Transverse colon (tissue), 4 donors: Measurements from ENCODE around the gene PDE4D. TPM values are rescaled to one million over a fixed set of nuclear protein-coding genes. Genes with fewer than 3 reads are reported as not detected.

Source experiments
- DNase-seq: peaks from one replicate; pipeline ENCODE4 v3.0.0-alpha.2; 2019
- H3K27ac ChIP-seq, 4 donors: fragments of 200-600 bp; sonication (generic); 2 replicates each; pipeline ENCODE4 v1.5.1; 2016 to 2018; ENCODE audit warnings: inconsistent platforms in 4 of 4
- H3K27me3 ChIP-seq: fragments of 200-600 bp; sonication (generic); 2 replicates; pipeline ENCODE4 v1.5.1; 2017; ENCODE audit warnings: inconsistent platforms
- H3K36me3 ChIP-seq, 4 donors: fragments of 200-600 bp; sonication (generic); 2 replicates each; pipeline ENCODE4 v1.5.1; 2017 to 2019; ENCODE audit warnings: inconsistent platforms in 4 of 4
- H3K4me1 ChIP-seq, 4 donors: fragments of 200-600 bp; sonication (generic); 2 replicates each; pipeline ENCODE4 v1.5.1; 2017 to 2020; ENCODE audit warnings: inconsistent platforms in 4 of 4
- H3K4me3 ChIP-seq, 4 donors: fragments of 200-600 bp; sonication (generic); 1 replicate in 1 of 4; 2 replicates in 3 of 4; pipeline versions ENCODE4 v1.5.1 to v1.6.1; 2017 to 2019; ENCODE audit warnings: inconsistent platforms in 4 of 4
- H3K9me3 ChIP-seq, 2 donors: fragments of 200-600 bp; sonication (generic); 2 replicates each; pipeline ENCODE4 v1.5.1; 2017 to 2019; ENCODE audit warnings: inconsistent platforms in 2 of 2
- EP300 ChIP-seq: sonication (generic); formaldehyde crosslinking; IDR thresholded peaks from one replicate; pipeline ENCODE4 v1.6.1; 2017; ENCODE audit warnings: antibody characterized with exemption, low read depth
- POLR2A ChIP-seq: fragments of 450-650 bp; IDR thresholded peaks from one replicate; pipeline ENCODE4 v1.6.1; 2016; ENCODE audit warnings: antibody characterized with exemption, mild to moderate bottlenecking, moderate library complexity
- POLR2AphosphoS5 ChIP-seq, 3 donors: sonication (generic); formaldehyde crosslinking; IDR thresholded peaks; one replicate each; pipeline ENCODE4 v1.6.1; 2016; ENCODE audit warnings: antibody characterized with exemption in 3 of 3
- WGBS, 2 donors: methylation state at CpG; one replicate each; pipeline ENCODE4 v1.1.5; 2018; ENCODE audit warnings: low coverage in 1 of 2; 5-methylcytosine and 5-hydroxymethylcytosine counted together
- in situ Hi-C, 4 donors: fragments of 200-750 bp; cut with MboI; loops; one replicate each; pipeline versions ENCODE4 v1.15.0 to v1.15.1; 2017; ENCODE audit warnings: low sequenced_read_pairs in 3 of 4, low pct_ligation_motif_present in 1 of 4, low pct_unique_long_range_greater_than_20kb in 1 of 4
- intact Hi-C: fragments of 100-400 bp; cut with DNase I; formaldehyde crosslinking; loops from one replicate; pipeline ENCODE4 v1.15.1; 2023; ENCODE audit warnings: low total_unique reads
- total RNA-seq, 4 donors: library from RNA; depleted of rRNA; stranded (reverse); fragments of >200 nt; gene quantifications; one replicate each; pipeline ENCODE4 v1.1.0, GENCODE V29; 2016
- TF ChIP-seq, protein P1 (sequence below), 5 experiments: fragments of 200-600 bp in 3 of 5; fragments of 450-650 bp in 2 of 5; sonication (generic) in 3 of 5; IDR thresholded peaks; 1 replicate in 2 of 5; 2 replicates in 3 of 5; pipeline ENCODE4 v1.5.1; 2016 to 2017; ENCODE audit warnings: antibody characterized with exemption in 5 of 5, inconsistent platforms in 3 of 5, mild to moderate bottlenecking in 2 of 5, moderate library complexity in 1 of 5

PDE4D gene
- total RNA-seq, 4 donors from 2014 or later, result 47.0 to 302 (median 73.6) TPM

DNA sequence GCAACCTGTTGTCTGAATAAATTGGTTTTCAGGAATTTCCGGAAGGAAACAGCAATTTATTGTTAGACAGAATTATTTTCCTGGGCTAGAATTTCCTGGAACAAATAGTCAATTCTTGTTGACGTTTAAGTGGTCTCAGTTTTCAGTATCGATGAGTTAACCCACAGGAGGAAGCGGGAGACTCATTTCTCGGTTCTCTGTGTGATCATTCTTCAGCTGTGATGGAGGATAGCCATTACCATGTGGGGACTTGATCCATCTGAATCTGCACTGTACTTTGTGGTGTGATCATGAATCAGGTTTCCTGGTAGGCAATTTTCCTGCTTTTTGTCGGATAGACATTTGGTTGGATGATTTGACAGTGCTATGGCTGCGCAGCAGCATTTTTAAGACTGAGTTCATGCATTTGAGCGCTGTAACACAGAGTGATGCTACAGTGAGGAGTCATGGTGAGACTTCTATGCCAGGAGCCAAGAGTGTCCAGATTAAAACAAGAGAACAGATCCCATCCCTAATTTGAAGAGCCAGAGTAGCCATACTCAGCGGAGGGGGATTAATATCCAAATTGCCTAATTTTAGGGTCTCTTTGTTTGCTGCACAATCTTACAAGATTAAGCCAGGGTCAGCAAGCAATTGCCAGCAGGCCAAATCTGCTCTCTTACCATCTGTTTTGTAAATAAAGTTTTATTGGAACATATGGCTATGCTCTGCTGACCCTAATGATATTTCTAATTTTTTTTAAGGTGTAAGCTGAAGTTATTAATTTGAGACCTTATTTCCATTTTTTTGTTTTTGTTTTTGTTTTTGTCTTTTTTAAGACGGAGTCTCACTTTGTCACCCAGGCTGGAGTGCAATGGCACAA, 954.7 kb downstream of the PDE4D start:
- Histone ChIP-seq H3K27me3 (no peaks in the 10 kb centered on the region), H3K4me1 (no peaks in the 10 kb centered on the region), H3K9me3 (no peaks in the 10 kb centered on the region), H3K27ac (no peak overlapping the region), H3K36me3 (no peaks in the 10 kb centered on the region), H3K4me3 (no peak overlapping the region)
- WGBS, 2 donors, result 79 to 91% methylated on average over 6 to 10 of the region's 10 CpGs
- intact Hi-C loops (no loop called here), in situ Hi-C loops (no loop called here)
- no peak for DNase-seq
- TF ChIP-seq, protein P1, sequence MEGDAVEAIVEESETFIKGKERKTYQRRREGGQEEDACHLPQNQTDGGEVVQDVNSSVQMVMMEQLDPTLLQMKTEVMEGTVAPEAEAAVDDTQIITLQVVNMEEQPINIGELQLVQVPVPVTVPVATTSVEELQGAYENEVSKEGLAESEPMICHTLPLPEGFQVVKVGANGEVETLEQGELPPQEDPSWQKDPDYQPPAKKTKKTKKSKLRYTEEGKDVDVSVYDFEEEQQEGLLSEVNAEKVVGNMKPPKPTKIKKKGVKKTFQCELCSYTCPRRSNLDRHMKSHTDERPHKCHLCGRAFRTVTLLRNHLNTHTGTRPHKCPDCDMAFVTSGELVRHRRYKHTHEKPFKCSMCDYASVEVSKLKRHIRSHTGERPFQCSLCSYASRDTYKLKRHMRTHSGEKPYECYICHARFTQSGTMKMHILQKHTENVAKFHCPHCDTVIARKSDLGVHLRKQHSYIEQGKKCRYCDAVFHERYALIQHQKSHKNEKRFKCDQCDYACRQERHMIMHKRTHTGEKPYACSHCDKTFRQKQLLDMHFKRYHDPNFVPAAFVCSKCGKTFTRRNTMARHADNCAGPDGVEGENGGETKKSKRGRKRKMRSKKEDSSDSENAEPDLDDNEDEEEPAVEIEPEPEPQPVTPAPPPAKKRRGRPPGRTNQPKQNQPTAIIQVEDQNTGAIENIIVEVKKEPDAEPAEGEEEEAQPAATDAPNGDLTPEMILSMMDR (IDR thresholded peaks at IDR 0.05), result no peak
- no peak for TF ChIP-seq POLR2A
- TF ChIP-seq EP300, result no peak
- no peak for TF ChIP-seq POLR2AphosphoS5 (IDR thresholded peaks at IDR 0.05)

DNA sequence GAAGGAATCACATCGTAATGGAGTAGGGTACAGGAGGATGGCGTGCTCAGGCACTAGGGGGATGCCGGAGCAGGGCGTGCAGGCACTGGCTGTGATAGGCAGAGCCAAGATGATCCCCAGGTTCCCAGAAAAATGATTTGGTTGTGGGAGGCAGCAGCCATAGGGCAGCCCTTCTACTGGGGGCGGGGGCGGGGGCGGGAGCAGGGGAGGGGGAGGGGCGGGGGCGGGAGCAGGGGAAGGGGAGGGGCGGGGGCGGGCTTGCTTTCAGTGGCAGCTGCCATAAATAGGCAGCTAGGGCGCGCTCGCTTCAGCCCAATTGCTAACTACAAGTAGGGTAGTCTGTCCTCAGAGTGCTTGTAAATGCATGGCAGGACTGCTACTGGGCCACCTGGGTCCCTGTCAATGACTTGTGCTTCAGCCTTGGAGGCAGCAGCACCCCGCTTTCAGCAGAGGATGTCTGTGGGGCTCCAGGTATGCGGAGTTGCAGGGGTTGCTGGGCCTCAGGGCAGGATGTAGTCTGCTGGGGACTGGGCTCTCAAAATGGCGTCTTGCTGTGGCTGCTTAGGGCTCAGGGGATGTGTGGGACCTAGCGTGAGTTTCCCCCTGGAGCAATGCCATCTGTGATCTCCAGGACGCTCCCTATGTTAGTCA, 956.4 kb downstream of the PDE4D start:
- Histone ChIP-seq H3K4me3 (no peak overlapping the region), H3K4me1 (no peaks in the 10 kb centered on the region), H3K36me3 (no peaks in the 10 kb centered on the region), H3K9me3 (no peaks in the 10 kb centered on the region), H3K27me3 (no peaks in the 10 kb centered on the region), H3K27ac (no peak overlapping the region)
- DNase-seq, result no peak
- in situ Hi-C loops, result no loop called here
- WGBS, 2 donors, result 90% methylated on average over 12 of the region's 19 CpGs; no CpG with 5 or more reads in 1 of the 2 donors
- intact Hi-C loops, result no loop called here
- TF ChIP-seq POLR2A (no peak), EP300 (no peak), POLR2AphosphoS5 (IDR thresholded peaks at IDR 0.05) (no peak)
- TF ChIP-seq, protein P1 (IDR thresholded peaks at IDR 0.05), result no peak

DNA sequence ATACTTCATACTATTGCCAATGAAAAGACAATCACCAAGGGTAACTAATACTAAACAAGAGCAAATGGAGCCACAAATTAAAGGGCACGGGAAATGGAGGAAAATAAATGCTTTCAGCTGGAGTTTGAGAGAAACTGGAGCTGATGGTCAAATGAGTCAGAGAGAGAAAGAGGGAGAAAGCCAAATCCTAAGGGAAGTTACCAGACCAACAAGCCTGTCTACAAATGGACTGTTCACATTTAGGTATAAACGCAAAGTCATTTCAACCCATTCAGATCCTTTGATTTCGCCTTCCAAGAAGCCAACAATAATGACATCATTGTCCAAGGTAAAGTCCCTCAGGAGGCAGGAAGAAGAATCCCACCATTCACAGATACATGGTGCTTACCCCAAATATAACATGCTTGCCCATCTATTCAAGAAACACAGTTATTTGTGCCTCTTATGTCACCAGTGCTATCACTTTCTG, 958.9 kb downstream of the PDE4D start:
- H3K27me3 ChIP-seq, result no peaks in the 10 kb centered on the region
- in situ Hi-C loops (no loop called here), intact Hi-C loops (no loop called here)
- no peak for DNase-seq
- TF ChIP-seq POLR2A (no peak), EP300 (no peak), POLR2AphosphoS5 (IDR thresholded peaks at IDR 0.05) (no peak)
- TF ChIP-seq, protein P1 (IDR thresholded peaks at IDR 0.05), result no peak
- no peaks in the 10 kb centered on the region for H3K9me3 ChIP-seq
- no peak overlapping the region for H3K4me3 ChIP-seq
- H3K36me3 ChIP-seq, result no peaks in the 10 kb centered on the region
- no peak overlapping the region for H3K27ac ChIP-seq
- H3K4me1 ChIP-seq, result no peaks in the 10 kb centered on the region
- 44 to 88% methylated on average over 3 of the region's 3 CpGs for WGBS, 2 donors

DNA sequence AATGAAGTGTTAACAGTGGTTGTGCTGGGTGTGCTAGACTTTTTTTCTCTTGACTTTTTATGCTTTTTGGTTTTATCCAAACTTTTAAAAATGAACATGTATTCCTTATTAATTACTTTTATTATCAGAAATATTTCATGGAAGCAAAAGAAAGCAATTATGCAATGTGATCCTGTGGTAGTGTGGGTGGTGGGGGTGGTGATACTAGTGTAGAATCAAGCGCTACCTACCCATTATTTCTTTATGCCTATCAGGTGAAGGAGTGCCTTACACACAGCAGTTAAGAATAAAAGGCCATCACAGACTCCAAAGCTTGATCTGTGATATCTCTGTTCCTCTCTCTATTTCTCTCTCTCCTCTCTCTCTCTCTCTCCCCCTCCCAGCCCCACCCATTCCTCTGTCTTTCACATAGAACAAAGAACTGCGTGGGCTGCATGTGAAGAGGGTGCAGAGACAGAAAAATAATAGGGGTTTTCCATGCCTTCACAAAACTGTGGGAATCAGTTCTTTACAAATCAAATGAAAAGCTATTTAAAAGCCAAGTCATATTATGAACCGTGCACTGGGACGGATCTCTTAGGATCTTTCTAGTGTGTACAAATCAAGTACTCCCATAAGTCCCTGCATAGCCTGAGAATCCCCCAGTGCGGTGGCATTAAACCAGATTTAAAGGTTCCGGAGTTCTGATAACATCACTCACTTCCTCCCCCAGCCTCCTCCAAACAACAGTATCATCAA, 959.5 kb downstream of the PDE4D start:
- Histone ChIP-seq H3K9me3 (no peaks in the 10 kb centered on the region), H3K4me1 (no peaks in the 10 kb centered on the region), H3K4me3 (no peak overlapping the region), H3K27ac (no peak overlapping the region), H3K27me3 (no peaks in the 10 kb centered on the region), H3K36me3 (no peaks in the 10 kb centered on the region)
- WGBS, 2 donors, result 77 to 81% methylated on average over 6 of the region's 6 CpGs
- intact Hi-C loops, result no loop called here
- no peak for TF ChIP-seq EP300
- TF ChIP-seq, protein P1 (IDR thresholded peaks at IDR 0.05), result no peak
- TF ChIP-seq POLR2A, result no peak
- TF ChIP-seq POLR2AphosphoS5 (IDR thresholded peaks at IDR 0.05), result no peak
- no peak for DNase-seq
- in situ Hi-C loops, result no loop called here
